CD4-positive, alpha-beta T cell treated with Interleukin-17A for 4 hours (primary cell): ENCODE results near the gene RABEP1.

Experiments
- DNase-seq: peaks from one replicate; pipeline ENCODE4 v3.0.0-alpha.2; 2020; ENCODE audit warnings: mixed read lengths

Gene RABEP1

GRCh38 chr17:5282642-5283217 lies 646 bp downstream of the RABEP1 start:
- DNase-seq: no peak

GRCh38 chr17:5283571-5284315 lies 1.7 kb downstream of the RABEP1 start:
- DNase-seq: no peak

- DNase-seq: no peak
These were observed 2.6 kb downstream of the RABEP1 start for GRCh38 chr17:5284681-5285080.

GRCh38 chr17:5286846-5287245 lies 4.8 kb downstream of the RABEP1 start:
- no peak for DNase-seq

GRCh38 chr17:5291683-5292350 lies 9.7 kb downstream of the RABEP1 start:
- DNase-seq: no peak

GRCh38 chr17:5297245-5297644 lies 15.2 kb downstream of the RABEP1 start:
- no peak for DNase-seq

GRCh38 chr17:5299383-5299782 lies 17.3 kb downstream of the RABEP1 start:
- no peak for DNase-seq

- no peak for DNase-seq
These were observed 22.6 kb downstream of the RABEP1 start for GRCh38 chr17:5304636-5305035.

- no peak for DNase-seq
These were observed 27.8 kb downstream of the RABEP1 start for GRCh38 chr17:5309851-5310250.

- no peak for DNase-seq
These were observed 43.8 kb downstream of the RABEP1 start for GRCh38 chr17:5325851-5326250.

- no peak for DNase-seq
These were observed 47.9 kb downstream of the RABEP1 start for GRCh38 chr17:5329784-5330557.

- DNase-seq: no peak
These were observed 48.9 kb downstream of the RABEP1 start for GRCh38 chr17:5330981-5331380.

GRCh38 chr17:5331506-5331905 lies 49.4 kb downstream of the RABEP1 start:
- no peak for DNase-seq

GRCh38 chr17:5344914-5345313 lies 62.8 kb downstream of the RABEP1 start:
- DNase-seq: no peak

- DNase-seq: no peak
These were observed 70.7 kb downstream of the RABEP1 start for GRCh38 chr17:5352681-5353289.

GRCh38 chr17:5354310-5354709 lies 72.2 kb downstream of the RABEP1 start:
- no peak for DNase-seq

GRCh38 chr17:5354886-5355415 lies 72.9 kb downstream of the RABEP1 start:
- DNase-seq: no peak

GRCh38 chr17:5355421-5356129 lies 73.5 kb downstream of the RABEP1 start:
- DNase-seq: no peak

GRCh38 chr17:5361426-5361825 lies 79.3 kb downstream of the RABEP1 start:
- no peak for DNase-seq

GRCh38 chr17:5362162-5362811 lies 80.2 kb downstream of the RABEP1 start:
- DNase-seq: no peak

GRCh38 chr17:5364156-5364555 lies 82.1 kb downstream of the RABEP1 start:
- no peak for DNase-seq

- DNase-seq: no peak
These were observed 82.6 kb downstream of the RABEP1 start for GRCh38 chr17:5364696-5365095.
